Adrenal gland (tissue), 5 donors: ENCODE measurements around the gene SOX18.

Experiments
- POLR2A ChIP-seq, 2 donors: fragments of 450-650 bp; IDR thresholded peaks; one replicate each; pipeline ENCODE4 v1.6.1; 2017; ENCODE audit warnings: antibody characterized with exemption in 2 of 2, mild to moderate bottlenecking in 2 of 2, moderate library complexity in 1 of 2
- TF ChIP-seq, protein P1 (sequence below), 6 experiments: fragments of 450-650 bp in 4 of 6; fragments of 200-600 bp in 2 of 6; sonication (generic) in 1 of 6; IDR thresholded peaks; 1 replicate in 5 of 6; 2 replicates in 1 of 6; pipeline versions ENCODE4 v1.5.1 to v1.8.0; 2016 to 2021; ENCODE audit warnings: antibody characterized with exemption in 6 of 6, mild to moderate bottlenecking in 2 of 6, moderate library complexity in 1 of 6
- donor health status: DM: no; HTN: no; CAD: no.

DNA sequence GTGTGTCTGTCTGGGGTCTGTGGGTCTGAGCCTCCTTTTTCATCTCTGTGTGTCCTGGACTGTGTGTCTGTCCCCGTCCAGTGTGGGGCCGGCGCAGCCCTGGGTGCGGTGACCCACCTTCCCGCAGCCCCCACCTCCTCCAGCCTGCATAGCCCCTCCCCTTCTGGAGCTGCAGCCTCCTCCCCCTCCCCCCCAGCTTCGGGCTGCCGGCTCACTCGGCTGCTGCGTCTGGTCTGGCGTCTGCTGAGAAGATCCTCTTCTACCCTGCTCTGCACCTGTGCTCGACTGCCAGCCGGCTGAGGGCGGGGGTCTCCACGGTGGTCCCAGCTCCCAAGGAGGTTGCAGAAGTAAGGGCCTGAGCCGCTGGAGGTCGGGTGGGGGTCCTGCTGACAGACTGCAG lies 42.3 kb upstream of the SOX18 start:
- no peak for TF ChIP-seq POLR2A (IDR thresholded peaks at IDR 0.05)
- TF ChIP-seq, protein P1, sequence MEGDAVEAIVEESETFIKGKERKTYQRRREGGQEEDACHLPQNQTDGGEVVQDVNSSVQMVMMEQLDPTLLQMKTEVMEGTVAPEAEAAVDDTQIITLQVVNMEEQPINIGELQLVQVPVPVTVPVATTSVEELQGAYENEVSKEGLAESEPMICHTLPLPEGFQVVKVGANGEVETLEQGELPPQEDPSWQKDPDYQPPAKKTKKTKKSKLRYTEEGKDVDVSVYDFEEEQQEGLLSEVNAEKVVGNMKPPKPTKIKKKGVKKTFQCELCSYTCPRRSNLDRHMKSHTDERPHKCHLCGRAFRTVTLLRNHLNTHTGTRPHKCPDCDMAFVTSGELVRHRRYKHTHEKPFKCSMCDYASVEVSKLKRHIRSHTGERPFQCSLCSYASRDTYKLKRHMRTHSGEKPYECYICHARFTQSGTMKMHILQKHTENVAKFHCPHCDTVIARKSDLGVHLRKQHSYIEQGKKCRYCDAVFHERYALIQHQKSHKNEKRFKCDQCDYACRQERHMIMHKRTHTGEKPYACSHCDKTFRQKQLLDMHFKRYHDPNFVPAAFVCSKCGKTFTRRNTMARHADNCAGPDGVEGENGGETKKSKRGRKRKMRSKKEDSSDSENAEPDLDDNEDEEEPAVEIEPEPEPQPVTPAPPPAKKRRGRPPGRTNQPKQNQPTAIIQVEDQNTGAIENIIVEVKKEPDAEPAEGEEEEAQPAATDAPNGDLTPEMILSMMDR (IDR thresholded peaks at IDR 0.05): no peak
